Measurements from ENCODE around the gene ESRRA.

- no peak for TF ChIP-seq CTCF (IDR thresholded peaks at IDR 0.05)
- no peak for TF ChIP-seq POLR2A (IDR thresholded peaks at IDR 0.05)
These were observed 9.7 kb downstream of the ESRRA start for GRCh38 chr11:64314805-64315561.
